Endodermal cell (in vitro differentiated cells): ENCODE data around the gene CCDC60. TPM values are rescaled to one million over a fixed set of nuclear protein-coding genes. Genes with fewer than 3 reads are reported as not detected.

Source experiments
- DNase-seq: peaks from one replicate; pipeline ENCODE4 v3.0.0-alpha.2; 2017
- H3K27ac ChIP-seq: 2 replicates; pipeline ENCODE4 v1.5.1; 2013; ENCODE audit warnings: mild to moderate bottlenecking, low read depth, low read length, moderate library complexity
- H3K27me3 ChIP-seq: 2 replicates; pipeline ENCODE4 v1.6.1; 2013; ENCODE audit warnings: mild to moderate bottlenecking, low read length, moderate library complexity; ENCODE audit not compliant: insufficient read depth, control insufficient read depth, poor library complexity, severe bottlenecking
- H3K36me3 ChIP-seq: 2 replicates; pipeline ENCODE4 v1.7.0; 2013; ENCODE audit warnings: mild to moderate bottlenecking, low read length, moderate library complexity; ENCODE audit not compliant: control insufficient read depth, insufficient read depth
- H3K4me1 ChIP-seq: one replicate; pipeline ENCODE4 v1.7.0; 2013; ENCODE audit warnings: low read length; ENCODE audit not compliant: control insufficient read depth, insufficient read depth
- H3K4me3 ChIP-seq: 2 replicates; pipeline ENCODE4 v1.5.1; 2013; ENCODE audit warnings: mild to moderate bottlenecking, low read length, moderate library complexity
- H3K9ac ChIP-seq: 2 replicates; pipeline ENCODE4 v1.6.1; 2013; ENCODE audit warnings: mild to moderate bottlenecking, low read length, moderate library complexity; ENCODE audit not compliant: poor library complexity, severe bottlenecking; ENCODE audit errors: extremely low read depth
- H3K9me3 ChIP-seq: 2 replicates; pipeline ENCODE4 v1.6.1; 2013; ENCODE audit warnings: mild to moderate bottlenecking, low read length, moderate library complexity; ENCODE audit not compliant: control insufficient read depth
- H3K27ac Mint-ChIP-seq: 2 replicates; pipeline ENCODE4 v1.8.0; 2020; ENCODE audit warnings: mixed read lengths
- H3K27me3 Mint-ChIP-seq: 2 replicates; pipeline ENCODE4 v1.8.0; 2021; ENCODE audit warnings: mild to moderate bottlenecking, mixed read lengths; ENCODE audit not compliant: insufficient read depth
- H3K36me3 Mint-ChIP-seq: 2 replicates; pipeline ENCODE4 v1.8.0; 2020; ENCODE audit warnings: low read depth, mixed read lengths
- H3K4me1 Mint-ChIP-seq: 2 replicates; pipeline ENCODE4 v1.8.0; 2020; ENCODE audit warnings: mixed read lengths
- H3K4me3 Mint-ChIP-seq: 2 replicates; pipeline ENCODE4 v1.8.0; 2020; ENCODE audit warnings: mild to moderate bottlenecking, moderate library complexity, mixed read lengths
- H3K9me3 Mint-ChIP-seq: 2 replicates; pipeline ENCODE4 v1.8.0; 2020; ENCODE audit warnings: mild to moderate bottlenecking, mixed read lengths
- WGBS, 2 experiments: methylation state at CpG; one replicate each; pipeline versions ENCODE4 v1.1.5 to v1.1.7; 2013; ENCODE audit warnings: missing lambda C conversion rate in 2 of 2, mixed read lengths in 1 of 2; ENCODE audit not compliant: insufficient coverage in 1 of 2, insufficient read length in 1 of 2; 5-methylcytosine and 5-hydroxymethylcytosine counted together
- total RNA-seq, 2 donors: library from RNA; stranded (reverse); fragmentation: NEBNext Ultra II Directional in 1 of 2; extraction: Animal tissue kit (Norgen Biotek cat#: 25700) in 1 of 2; gene quantifications; 2 replicates in 1 of 2; 3 replicates in 1 of 2; pipeline ENCODE4 v1.2.1, GENCODE V29; 2021
- TF ChIP-seq, protein P1 (sequence below): fragments of 200-600 bp; sonication (generic); conservative IDR thresholded peaks from 2 replicates; pipeline ENCODE4 v1.5.0; 2021; ENCODE audit warnings: antibody characterized with exemption, mild to moderate bottlenecking

Gene CCDC60
- total RNA-seq, 2 donors from 2014 or later = 0.73 to 1.2 TPM

- Histone ChIP-seq H3K4me3 (no peak overlapping the region), H3K9me3 (no peaks in the 10 kb centered on the region), H3K27ac (no peak overlapping the region), H3K27me3 (no peaks in the 10 kb centered on the region), H3K36me3 (no peaks in the 10 kb centered on the region), H3K4me1 (no peaks in the 10 kb centered on the region), H3K9ac (no peak overlapping the region)
- TF ChIP-seq, protein P1, sequence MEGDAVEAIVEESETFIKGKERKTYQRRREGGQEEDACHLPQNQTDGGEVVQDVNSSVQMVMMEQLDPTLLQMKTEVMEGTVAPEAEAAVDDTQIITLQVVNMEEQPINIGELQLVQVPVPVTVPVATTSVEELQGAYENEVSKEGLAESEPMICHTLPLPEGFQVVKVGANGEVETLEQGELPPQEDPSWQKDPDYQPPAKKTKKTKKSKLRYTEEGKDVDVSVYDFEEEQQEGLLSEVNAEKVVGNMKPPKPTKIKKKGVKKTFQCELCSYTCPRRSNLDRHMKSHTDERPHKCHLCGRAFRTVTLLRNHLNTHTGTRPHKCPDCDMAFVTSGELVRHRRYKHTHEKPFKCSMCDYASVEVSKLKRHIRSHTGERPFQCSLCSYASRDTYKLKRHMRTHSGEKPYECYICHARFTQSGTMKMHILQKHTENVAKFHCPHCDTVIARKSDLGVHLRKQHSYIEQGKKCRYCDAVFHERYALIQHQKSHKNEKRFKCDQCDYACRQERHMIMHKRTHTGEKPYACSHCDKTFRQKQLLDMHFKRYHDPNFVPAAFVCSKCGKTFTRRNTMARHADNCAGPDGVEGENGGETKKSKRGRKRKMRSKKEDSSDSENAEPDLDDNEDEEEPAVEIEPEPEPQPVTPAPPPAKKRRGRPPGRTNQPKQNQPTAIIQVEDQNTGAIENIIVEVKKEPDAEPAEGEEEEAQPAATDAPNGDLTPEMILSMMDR = no peak
- no peak for DNase-seq
- WGBS, 2 experiments = 88 to 92% methylated on average over 1 to 4 of the region's 4 CpGs
- Mint-ChIP-seq H3K9me3 (no peaks in the 10 kb centered on the region), H3K36me3 (no peaks in the 10 kb centered on the region), H3K4me1 (no peaks in the 10 kb centered on the region), H3K27ac (no peak overlapping the region), H3K27me3 (peaks cover 9% of the 10 kb centered on the region), H3K4me3 (no peak overlapping the region)
These were observed 141.1 kb downstream of the CCDC60 start for GRCh38 chr12:119475650-119476049.

GRCh38 chr12:119476951-119477350 lies 142.4 kb downstream of the CCDC60 start:
- no peak overlapping the region for H3K27ac Mint-ChIP-seq
- no peaks in the 10 kb centered on the region for H3K9me3 Mint-ChIP-seq
- no peak overlapping the region for H3K4me3 ChIP-seq

DNA sequence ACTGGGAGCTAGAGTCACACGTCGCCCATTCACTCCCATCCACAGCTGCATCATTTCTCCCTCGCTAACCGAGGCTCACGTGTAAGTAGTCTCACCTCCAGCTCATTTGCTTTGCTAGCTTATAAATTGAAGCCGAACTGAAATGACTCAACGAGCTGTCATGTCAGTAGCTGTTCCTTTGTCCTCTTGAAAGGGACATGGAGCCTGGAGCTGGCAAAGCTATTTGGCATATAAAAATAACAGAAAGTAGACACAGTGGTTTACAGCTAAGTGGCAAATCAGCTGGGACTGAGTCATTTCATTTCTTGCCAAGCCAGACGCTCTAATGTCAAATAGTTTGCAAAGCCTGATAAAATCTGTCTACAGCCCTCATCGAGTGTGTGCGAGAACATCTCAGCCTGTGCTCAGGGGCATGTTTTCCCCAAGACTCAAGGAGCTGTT lies 144.6 kb downstream of the CCDC60 start:
- no peak overlapping the region for H3K27ac Mint-ChIP-seq
- no peaks in the 10 kb centered on the region for H3K36me3 ChIP-seq
- no peak overlapping the region for H3K4me3 ChIP-seq
- 88 to 92% methylated on average over 10 of the region's 10 CpGs for WGBS, 2 experiments
- no peak overlapping the region for H3K27ac ChIP-seq
- no peaks in the 10 kb centered on the region for H3K27me3 ChIP-seq
- H3K9me3 Mint-ChIP-seq = peaks cover 3% of the 10 kb centered on the region
- H3K4me1 ChIP-seq = no peaks in the 10 kb centered on the region
- no peak for DNase-seq
- no peak overlapping the region for H3K4me3 Mint-ChIP-seq
- no peaks in the 10 kb centered on the region for H3K27me3 Mint-ChIP-seq
- TF ChIP-seq, protein P1 = no peak
- no peaks in the 10 kb centered on the region for H3K9me3 ChIP-seq
- no peaks in the 10 kb centered on the region for H3K4me1 Mint-ChIP-seq
- H3K36me3 Mint-ChIP-seq = no peaks in the 10 kb centered on the region
- no peak overlapping the region for H3K9ac ChIP-seq

More at GRCh38 chr12:119476951-119477350, 142.4 kb downstream of the CCDC60 start:
- Histone ChIP-seq H3K9ac (no peak overlapping the region), H3K27me3 (no peaks in the 10 kb centered on the region), H3K36me3 (no peaks in the 10 kb centered on the region), H3K27ac (no peak overlapping the region), H3K9me3 (no peaks in the 10 kb centered on the region), H3K4me1 (no peaks in the 10 kb centered on the region)
- TF ChIP-seq, protein P1 = no peak
- Mint-ChIP-seq H3K4me1 (no peaks in the 10 kb centered on the region), H3K36me3 (no peaks in the 10 kb centered on the region), H3K4me3 (no peak overlapping the region), H3K27me3 (no peaks in the 10 kb centered on the region)
- DNase-seq = no peak
- WGBS, 2 experiments = 90 to 100% methylated on average over 1 to 3 of the region's 3 CpGs
